HTERT RPE-1 (cell line): Measurements from ENCODE around the gene AGXT.

Source experiments
- in situ Hi-C: fragments of 300-500 bp; cut with MboI; formaldehyde crosslinking; loops from 4 replicates; pipeline ENCODE4 v1.14.3; 2020; ENCODE audit warnings: low sequenced_read_pairs

Gene AGXT

DNA sequence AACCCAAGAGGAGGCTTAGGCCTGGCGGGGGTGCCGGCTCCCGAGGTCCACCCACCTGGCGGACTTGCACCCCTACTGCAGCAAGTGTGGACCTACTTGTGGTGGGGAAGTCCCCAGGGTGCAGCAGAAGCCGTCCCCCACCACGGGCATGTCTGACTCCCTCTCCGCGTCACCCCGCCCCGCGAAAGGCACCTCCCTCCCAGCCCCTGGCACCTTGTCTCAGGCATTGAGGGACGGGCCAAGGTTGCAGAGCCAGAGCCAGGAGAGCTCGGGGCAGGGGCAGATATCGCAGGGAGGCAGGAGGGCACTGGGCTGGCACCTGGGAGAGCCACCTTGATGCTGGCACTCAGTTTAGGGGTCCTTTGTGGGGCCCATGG, 56.6 kb downstream of the AGXT start:
- in situ Hi-C loops = no loop called here

DNA sequence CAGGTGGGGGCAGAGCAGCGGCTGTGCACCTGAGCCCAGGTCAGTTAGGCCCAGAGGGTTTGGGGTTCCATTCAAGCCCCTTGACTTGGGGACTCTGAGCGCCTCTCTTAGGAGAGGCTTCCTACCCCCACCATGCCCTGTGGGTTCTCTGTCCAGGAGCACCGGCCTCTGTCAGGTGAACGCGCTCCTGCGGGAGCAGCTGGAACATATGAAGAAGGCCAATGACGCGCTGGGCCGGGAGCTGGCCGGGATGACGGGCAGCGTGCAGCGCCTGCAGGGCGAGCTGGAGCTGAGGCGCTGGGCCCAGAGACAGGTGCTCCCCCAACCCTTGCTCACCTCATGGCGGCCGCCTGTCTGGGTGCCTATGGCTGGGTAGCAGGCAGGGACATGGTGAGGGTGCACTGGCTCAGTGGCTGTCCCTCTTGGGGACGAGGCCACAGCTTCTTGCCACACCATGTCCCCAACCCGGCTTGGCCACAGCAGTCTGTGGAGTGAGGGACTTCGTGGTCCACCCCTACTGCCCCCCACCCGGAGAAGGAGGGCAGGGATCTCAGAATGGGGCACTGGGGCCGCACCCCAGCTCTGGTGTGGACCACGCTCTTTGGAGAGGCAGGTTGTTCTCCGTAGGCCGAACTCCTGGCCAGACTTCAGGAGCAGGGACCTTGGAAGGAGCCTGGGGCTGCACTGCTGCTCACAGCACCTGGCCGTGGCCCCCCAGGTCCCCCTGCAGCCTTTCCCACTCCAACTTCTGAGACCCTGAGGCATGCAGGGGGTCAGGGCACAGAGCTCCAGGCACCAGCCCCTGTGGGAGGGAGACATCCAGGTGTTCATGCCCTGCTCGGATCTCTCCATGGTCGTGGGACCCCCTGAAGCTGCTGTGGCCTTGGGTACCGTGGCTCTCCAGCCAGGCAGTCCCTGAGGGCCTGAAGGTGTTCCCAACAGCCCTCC, 57.2 kb downstream of the AGXT start:
- in situ Hi-C loops = no loop called here

DNA sequence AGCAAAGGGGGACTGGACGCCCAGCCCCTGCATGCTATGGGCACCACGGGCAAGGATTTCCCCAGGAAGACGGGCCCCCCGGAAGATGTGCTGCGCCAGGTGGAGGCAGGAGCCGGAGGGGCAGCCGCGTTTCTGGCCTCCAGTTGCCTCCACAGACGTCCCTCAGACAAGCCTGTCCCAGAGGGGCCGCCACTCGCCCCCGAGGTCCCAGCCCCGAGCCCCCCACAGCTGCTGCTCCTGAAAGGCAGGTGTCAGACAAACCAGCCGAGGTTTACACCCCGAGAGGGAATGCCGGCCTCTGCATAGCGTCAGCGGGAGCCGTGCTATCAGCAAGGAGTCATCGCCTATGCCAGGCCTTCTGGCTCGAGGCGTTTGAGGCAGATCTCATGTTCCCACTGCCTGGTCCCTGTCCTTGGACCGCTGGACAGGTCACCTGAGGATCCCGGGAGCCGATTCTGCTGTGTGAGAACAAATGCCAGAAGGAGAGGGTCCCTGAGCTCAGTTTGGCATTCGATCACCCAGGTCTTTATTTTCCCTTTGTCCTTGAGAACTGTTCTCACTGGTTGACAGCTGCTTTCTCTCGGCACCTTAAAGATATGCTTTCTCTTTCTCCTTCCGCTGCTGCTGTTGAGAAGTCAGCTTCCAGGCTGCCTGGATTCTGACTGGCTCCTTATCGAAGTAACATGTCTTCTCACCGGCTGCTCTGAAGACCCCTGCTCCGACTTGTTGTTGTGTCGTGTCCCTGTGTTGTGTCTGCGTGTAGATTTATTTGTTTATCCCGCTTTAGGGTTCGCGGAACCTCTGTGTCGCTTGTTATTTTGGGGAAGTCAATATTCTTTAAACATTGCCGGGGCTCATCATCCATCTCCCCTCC, 58.1 kb downstream of the AGXT start:
- in situ Hi-C loops = no loop called here

DNA sequence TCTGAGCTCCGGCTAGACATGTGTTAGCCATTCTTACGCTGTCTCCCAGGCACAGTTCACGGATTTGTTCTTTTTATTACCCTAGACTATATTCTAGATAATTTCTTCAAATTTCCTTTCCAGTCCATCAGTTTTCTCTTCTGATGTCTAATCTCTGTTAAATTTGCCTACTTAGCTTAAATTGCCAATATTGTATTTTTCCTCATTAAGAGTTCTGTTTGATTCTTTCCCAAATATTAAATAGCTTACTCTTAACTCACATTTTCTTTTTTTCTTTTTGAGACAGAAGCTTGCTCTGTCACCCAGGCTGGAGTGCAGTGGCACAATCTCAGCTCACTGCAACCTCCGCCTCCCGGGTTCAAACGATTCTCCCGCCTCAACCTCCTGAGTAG, 58.8 kb downstream of the AGXT start:
- in situ Hi-C loops = no loop called here

DNA sequence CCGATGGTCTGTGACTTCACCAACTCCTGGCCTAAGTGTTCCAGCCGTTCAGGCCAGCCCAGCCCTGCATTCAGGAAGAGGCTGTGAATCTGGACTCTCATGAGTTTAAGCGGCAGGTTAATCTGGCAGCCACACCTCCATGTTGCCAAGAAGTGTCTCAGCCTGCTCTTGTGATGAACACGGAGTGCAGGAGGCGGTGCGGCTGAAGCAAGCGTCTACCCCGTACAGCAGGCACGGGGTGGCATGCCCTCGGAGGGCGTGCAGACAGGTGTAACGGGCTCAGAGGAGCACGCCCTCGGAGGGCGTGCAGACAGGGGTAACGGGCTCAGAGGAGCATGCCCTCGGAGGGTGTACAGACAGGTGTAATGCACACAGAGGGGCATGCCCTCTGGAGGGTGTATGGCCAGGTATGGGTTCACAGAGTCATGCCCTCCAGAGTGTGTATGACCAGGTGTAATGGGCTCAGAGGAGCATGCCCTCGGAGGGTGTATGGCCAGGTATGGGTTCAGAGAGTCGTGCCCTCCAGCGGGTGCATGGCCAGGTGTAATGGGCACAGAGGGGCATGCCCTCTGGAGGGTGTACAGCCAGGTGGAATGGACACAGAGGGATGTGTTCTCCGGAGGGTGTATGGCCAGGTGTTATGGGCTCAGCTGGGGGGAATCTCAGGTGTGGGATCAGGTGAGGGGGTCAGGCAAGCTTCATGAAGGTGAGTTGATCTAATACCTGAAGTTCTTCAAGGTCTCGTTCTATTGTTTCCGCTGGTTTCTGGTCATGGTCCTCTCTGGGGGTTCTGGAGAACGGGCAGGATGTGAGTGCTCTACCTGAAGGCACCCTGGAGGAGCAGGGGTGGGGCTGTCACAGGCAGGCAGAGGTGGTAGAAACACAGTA, 60.1 kb downstream of the AGXT start:
- in situ Hi-C loops = no loop called here

DNA sequence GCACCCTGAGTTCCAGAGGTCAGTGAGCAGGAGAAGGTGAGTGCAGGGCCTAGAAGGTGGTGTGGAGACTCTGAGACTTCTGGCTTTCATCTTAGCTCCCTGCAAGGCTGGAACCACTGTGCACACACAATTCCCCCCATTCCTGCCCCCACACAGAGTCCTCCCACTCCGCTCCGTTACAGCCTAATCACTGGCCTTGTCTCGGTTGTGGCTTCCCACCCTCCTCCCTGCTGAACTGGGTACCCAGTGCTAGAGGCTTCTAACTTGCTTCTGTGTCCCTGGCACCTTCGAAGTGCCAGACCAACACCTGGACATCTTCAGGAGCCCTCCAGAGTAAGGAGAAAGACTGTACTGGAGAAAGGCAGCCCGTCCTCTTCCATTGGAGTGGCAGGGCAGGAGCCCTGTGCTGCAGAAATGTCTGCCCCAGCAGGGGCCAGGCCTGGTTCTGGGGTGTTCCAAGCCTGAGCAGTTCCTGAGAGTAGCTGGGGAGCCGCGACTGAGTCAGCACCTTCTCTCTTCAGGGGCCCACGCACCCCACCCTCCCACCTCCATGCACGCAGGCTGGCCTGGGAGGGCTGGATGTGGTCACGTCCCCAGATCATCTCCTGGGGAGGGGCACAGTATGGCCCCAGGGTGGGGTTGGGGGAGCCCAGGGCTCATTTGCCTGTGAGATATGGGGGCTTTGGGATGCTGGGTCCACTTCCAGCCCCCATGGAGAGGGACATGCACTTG, 60.9 kb downstream of the AGXT start:
- in situ Hi-C loops = no loop called here
